HG03575 (cell line): ENCODE measurements around the gene HOXA6.

ENCODE experiments used
- ATAC-seq: cut with Tn5 transposase; IDR thresholded peaks from one replicate; pipeline ENCODE4 v1.9.1; 2021; ENCODE audit not compliant: unreplicated experiment, insufficient number of reproducible peaks, low FRiP score; ENCODE audit errors: extremely low read depth

The HOXA6 gene

GRCh38 chr7:27144781-27145164 lies 2.8 kb downstream of the HOXA6 start:
- no peak for ATAC-seq

- ATAC-seq: no peak
These were observed 3.4 kb downstream of the HOXA6 start for GRCh38 chr7:27143950-27144780.

DNA sequence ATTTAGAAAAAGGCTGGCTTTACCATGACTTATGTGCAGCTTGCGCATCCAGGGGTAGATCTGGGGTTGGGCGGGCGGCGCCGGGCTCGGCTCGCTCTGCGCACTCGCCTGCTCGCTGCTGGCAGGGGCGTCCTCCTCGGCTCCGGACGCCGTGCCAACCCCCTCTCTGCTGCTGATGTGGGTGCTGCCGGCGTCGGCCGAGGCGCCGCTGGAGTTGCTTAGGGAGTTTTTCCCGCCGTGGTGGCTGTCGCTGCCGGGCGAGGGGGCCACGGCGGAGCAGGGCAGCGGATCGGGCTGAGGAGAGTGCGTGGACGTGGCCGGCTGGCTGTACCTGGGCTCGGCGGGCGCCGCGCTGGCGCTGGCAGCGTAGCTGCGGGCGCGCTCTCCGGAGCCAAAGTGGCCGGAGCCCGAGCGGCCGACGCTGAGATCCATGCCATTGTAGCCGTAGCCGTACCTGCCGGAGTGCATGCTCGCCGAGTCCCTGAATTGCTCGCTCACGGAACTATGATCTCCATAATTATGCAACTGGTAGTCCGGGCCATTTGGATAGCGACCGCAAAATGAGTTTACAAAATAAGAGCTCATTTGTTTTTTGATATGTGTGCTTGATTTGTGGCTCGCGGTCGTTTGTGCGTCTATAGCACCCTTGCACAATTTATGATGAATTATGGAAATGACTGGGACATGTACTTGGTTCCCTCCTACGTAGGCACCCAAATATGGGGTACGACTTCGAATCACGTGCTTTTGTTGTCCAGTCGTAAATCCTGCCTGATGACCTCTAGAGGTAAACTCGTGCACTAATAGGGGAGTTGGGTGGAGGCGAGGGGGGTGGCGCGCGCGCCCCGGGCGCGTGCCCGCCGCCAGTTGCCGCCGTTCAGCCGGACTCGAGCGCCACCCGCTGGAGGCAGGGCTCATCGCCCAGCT lies 4.3 kb downstream of the HOXA6 start, which contains the start of gene HOXA5:
Gene HOXA5 (minus strand): TSS at position 659 of the 927 bp plus-strand sequence. CDS start 74 bp downstream, at position 585.
- no peak for ATAC-seq

GRCh38 chr7:27142580-27143022 lies 5.0 kb downstream of the HOXA6 start:
- no peak for ATAC-seq

GRCh38 chr7:27141923-27142579 lies 5.5 kb downstream of the HOXA6 start:
- ATAC-seq: no peak

DNA sequence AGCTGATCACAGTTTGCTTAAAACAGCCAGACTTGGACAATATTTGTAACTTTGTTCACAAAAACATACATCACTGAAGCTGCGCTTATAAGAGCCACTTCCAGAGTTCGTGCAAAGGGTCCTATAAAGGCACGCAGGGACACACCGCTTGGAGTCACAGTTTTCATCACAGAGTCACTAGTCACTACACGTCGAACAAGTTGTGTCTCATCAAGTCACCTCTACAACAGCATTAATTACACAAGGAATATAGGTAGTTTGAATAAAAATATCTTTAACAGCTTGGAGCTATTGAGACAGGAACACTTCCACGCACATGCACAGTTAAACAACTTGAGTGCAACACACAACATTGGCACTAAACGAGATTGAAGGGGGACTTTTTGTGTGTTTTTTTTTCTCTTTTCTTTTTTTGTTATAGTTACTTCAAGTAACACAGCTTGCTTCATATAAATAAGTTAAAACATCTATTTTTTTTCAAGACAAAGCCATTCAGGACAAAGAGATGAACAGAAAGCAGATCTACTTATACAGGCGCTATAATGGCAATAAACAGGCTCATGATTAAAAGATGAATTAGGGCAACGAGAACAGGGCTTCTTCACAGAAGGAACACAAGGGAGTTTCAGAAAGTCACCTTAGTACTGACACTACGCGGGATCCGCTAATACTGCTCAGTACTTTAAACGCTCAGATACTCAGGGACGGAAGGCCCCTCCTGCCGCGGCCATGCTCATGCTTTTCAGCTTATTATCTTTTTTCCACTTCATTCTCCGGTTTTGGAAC lies 6.2 kb downstream of the HOXA6 start:
- ATAC-seq: no peak

GRCh38 chr7:27140126-27140857 lies 7.3 kb downstream of the HOXA6 start:
- ATAC-seq: no peak

GRCh38 chr7:27139334-27140125 lies 8.0 kb downstream of the HOXA6 start:
- no peak for ATAC-seq

DNA sequence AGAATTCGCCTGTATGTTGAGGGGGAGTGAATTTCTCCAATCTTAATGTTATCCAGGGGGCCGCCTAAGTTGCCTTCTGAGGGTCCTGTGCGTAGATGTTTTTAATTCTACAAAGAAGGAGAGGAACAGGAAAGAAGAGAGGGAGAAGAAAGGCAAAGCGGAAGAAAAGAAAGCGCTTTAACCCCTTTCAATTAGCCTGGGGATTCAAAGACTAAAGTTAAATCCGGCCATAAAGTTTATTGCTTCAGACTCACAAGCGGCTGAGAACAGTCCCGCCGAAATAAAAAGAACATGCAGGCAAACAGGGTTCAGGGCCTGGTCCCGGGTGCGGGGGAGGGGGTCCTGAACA lies 8.6 kb downstream of the HOXA6 start:
- ATAC-seq: no peak

DNA sequence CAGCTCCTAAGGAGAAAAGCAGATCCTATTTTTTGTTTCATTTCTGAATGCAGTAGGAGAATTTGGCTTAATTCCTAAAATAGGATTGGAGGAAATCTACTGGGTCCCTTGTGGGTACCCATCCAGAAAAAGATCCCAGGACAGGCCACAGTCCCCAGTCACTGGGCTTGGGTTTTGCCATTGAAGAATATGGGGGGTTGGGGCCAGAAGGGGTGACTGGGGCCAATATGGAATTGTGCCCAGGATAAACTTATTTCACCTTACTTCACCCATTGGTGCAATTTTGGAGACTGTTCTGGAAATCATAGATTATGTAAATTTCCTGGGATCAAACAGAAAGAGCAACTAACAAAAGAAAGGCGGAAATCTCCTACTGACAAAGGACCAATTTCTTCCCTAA lies 9.1 kb downstream of the HOXA6 start:
- ATAC-seq: no peak

DNA sequence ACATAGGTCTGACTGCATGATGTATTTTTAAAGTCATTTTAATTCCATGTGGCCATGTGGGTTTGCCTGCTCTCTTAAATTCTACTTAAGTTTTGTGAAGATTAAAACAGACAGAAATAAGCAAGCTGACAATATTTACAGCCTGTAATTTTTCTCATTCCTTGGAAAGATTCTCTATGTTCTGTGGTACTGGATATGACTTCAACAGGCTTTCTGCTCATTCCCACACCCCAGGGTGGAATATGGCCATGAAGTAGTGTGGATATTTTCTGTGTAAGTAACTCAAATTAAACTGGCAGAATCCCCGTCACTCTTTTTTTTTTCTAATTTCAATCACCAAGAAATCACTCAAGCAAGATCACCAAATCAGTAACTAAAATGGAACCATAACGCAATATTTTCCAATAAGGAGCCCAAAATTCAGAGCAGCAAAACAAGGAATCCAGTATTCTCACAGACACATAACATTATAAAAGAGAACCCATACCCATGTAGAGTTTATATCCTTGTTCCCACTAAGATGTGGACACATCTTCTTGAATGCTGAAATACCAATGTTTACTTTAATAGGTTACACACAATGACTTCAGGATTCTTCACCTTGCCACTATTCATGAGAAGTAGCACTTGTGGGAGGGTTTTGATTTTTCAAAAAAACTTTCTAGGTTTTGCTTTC lies 9.8 kb downstream of the HOXA6 start:
- no peak for ATAC-seq

GRCh38 chr7:27134392-27134791 lies 13.2 kb downstream of the HOXA6 start:
- ATAC-seq: no peak

DNA sequence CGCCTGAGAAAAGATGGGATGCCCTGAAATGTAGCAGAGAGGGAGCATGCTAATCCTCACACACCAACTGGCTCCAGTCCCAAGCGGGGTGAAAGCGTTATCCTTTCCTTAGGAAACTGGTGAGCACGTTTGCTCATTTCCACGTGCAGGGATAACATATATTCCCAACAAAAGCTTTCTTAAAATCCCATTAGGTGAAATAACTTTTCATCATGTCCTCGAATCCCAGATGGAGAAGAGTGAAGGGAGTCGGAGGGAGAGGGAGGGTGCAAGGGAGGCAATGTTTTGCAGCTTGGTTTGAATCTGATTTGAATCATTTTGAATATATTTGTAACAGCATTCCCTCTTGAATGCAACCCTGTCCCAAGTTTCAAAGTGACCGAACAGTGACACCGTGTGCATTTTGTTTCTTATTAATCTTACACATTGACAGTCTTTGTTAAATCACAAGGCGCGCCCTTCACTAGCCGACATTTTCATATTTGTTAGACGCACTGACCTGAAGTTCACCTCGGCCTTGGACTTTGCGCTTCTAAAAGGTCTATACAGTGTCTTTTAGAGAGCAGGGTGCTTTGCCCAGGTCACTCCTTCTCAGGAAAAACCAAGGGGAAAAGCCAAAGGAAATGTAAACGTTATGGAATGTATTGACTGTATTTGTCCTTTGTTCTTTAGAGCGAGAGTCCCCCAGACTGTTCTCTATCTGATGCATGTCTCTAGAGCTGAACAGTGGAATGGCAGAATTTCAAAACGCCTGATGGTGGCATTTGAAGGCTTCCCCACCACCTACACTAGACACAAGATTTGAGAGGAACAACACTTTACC lies 14.0 kb downstream of the HOXA6 start:
- no peak for ATAC-seq

DNA sequence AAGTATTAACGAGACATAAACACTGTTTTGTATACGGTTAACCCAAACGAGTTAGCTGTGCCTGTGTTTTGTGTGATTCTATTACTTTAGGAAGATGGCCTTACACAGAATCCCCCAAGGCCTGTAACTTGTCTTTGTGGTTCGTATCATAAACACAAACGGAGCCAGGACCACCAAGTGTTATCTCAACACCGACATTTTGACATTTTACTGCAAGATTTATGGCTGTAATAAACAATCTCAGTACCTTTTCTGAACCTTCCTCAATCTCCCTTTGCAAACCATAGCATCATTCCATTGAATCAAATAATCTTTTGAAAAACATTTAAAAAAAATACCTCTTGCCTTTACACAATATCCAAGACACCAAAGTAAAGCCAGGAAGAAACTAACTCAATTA lies 14.6 kb downstream of the HOXA6 start:
- ATAC-seq: no peak

DNA sequence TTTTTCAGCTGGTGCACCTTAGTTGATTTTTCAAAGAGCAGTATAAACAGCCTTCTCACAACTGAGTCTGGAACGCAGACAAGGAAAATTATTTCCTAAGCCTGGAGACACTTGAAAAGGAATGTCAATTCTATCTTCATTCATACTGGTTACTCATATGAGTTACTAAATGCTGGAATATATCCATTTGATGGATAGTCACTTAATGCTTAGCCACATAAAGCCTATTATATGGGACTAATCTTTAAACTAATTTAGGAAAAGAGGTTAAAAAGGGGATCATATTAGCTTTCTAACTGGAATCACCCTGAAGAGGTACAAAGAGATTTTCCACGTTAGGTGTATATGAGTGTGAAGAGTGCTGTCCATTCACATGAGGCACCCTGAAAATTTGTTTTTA lies 15.4 kb downstream of the HOXA6 start:
- ATAC-seq: no peak

GRCh38 chr7:27131390-27131819 lies 16.2 kb downstream of the HOXA6 start:
- ATAC-seq: no peak
